Amniotic epithelial cell (primary cell): ENCODE measurements around the gene C1QL1.
"Not testable (repeated sequence)": the region's sequence is repeated elsewhere in the genome, so short reads cannot be mapped to it uniquely, and the experiment has no call there.

ENCODE experiments used
- DNase-seq: peaks from one replicate; pipeline ENCODE4 v3.0.0-alpha.2; 2010; ENCODE audit warnings: low read depth

The C1QL1 gene

DNA sequence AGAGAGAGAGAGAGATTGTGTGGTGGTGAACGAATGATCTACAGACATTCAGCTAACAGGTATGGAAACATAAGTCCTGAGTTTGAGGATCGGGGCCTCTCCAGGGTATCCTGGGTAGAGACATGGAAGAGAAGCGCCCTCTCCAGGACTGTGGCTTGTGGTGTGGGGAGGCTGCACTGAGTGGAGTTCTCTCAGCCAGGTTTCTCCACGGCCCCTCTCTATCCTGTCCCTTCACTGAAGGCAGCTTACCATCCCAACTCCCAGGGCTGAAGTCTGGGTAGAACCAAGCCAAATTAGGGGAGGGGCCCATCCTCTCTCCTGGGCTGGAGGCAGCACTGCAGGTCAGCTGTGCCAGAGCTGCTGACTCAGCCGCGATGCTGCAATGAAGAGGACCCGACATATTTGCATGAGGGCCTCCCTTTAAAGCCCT lies 6.2 kb downstream of the C1QL1 start:
- no peak for DNase-seq

DNA sequence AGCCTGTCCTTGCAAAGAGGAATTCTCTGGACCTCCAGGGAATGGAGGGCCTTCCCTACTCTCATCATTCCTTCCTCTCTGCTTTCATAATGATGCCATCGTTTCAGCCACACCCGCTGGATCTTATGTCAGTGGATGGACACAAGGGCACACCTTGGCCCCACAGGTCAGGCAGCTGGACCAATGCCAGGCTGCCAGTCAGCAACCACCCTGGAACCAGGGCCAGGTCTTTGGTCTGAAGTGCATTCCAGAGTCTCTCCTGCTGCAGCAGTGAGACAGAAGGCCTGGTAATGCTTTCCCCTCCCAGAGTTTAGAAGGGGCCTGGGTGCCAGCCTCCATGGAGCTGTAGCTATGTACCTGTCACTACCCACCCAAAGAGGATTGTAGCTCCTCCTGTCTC lies 7.4 kb downstream of the C1QL1 start:
- DNase-seq = no peak

DNA sequence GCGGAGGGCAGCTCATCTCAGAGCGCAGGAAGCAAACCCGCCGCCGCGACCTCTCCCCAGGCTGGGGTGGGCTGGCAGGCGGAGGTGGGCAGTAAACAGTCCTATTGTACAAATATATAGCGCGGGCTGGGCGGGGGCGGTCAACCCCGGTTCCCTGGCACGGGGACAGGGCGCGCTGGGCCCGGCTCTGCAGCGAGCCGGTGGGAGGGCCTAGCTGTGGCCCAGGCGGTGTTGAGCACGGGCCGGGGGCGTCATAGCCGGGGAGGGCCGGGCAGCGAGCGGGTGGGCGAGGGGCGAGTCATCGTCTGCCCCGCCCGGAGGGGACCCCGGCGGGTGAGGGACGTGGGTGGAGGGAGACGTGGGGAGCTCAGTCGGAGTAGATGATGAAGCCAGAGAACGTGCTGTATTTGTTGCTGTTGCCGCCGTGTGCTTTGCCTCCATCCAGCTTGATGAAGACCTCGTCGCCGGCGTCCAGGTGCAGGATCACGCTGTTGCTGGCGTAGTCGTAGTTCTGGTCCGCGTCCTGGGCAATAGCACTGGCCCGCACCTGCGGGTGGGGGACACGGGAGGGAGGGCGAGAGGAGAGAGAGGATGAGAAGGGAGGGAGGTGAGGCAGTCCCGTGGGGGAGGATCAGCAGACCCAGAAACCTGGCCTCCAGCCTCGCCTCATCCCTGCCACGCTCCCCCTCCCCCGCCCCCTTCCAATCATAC lies 8.1 kb downstream of the C1QL1 start:
- no peak for DNase-seq

DNA sequence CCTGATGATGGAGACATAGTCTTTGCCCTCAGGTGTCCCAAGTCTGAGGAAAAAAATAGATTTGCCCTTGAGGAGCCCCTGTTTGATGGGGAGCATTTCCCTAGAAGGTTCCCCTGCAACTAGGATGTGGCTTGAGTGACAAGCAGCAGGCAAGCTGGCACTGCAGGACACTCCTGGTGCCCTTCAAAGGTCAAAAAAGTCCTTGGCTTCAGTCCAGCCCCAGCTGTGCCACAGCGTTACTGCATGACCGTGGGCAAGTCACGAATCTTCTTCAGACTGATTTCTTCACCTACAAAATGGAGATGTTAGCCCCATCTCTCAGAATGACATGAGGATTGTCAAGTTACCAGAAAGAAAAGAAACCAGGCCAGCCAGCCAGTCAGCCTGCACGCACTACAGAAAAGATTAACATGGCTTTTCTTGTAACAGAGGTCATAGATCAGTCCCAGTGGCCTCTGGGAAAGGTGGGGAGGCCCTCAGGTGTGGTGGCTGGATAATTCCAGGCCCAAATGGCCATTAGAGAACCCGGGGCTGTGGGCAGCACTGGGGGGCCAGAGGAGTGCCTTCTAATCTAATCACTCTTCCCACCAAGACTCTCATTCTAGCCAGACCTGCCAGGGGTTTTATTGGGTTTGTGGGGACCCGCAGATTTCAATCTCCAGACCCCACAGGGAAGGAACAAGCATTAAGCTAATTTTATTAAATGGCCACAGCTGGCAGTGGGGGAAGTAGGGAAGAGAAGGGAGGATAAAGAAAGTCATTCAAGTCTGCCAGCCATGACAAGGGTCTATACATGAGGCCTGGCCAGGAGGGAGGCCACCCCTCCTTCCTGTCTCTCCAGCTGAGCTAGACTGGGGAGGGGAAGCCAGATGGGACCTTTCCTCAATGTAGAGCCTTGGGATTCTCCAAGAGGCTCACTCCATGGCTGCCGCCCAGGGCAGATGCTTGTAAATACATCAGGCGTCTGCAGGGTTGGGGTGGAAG lies 10.8 kb downstream of the C1QL1 start:
- DNase-seq = no peak

DNA sequence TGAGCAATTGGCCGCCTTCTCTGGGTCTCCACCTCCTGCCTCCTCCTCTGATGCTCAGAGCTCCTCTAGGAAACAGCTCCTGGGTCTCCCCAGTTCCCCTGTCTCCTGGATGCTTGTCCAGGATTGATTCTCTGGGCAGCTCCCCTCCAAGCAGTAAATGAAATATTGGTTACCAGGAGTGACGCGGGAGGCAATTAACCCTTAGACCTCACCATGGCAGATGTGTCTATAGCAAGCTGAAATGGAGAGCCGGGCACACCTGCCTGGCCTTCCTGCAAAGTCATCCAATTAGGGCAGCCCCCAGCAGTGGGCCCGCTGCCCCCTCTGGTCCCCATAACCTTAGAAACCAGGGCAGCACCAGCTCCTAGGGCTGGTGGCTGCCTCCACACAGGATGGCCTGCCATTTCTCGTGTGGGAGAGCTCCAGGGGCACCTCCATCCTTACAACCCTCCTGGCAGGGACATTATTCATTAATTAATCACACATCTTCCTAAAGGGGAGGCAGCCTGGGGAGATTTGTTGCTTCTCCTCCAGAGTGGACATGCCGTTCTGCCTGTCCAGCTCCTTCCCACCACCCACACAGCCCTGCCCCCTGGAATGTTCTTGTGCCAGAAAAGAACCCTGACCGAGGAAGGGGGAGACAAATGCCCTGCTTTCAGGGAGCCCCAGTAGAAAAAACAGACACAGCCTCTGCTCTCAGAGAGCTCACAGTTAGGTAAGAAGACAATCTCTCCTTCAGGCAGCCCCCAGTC lies 12.3 kb downstream of the C1QL1 start:
- DNase-seq = peak; percentile 91

DNA sequence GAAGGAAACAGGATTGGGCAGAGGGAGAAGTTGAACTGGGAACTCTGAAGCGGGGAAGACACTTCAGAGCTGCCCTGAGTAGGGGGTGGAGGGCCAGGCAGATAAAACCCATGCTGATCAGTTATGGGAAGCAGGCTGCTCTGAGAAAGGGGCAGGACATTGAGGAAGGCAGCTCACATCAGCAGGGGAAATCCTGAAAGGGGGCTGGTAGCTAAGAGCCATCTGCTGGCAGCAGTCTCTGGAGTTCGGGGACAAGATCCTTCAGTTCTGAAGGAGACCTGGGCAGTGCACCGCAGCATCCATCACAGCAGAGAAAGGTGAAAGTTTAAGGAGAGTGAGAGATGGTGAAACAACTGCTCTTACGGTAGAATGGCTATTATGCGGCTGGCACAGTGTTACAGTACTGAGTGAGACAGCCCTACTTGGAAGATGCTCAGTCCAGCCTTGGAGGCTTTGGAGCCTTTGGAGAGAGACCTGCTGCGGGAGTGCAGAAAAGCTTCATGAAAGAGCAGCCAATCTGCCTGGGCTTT lies 15.1 kb downstream of the C1QL1 start:
- DNase-seq = no peak

DNA sequence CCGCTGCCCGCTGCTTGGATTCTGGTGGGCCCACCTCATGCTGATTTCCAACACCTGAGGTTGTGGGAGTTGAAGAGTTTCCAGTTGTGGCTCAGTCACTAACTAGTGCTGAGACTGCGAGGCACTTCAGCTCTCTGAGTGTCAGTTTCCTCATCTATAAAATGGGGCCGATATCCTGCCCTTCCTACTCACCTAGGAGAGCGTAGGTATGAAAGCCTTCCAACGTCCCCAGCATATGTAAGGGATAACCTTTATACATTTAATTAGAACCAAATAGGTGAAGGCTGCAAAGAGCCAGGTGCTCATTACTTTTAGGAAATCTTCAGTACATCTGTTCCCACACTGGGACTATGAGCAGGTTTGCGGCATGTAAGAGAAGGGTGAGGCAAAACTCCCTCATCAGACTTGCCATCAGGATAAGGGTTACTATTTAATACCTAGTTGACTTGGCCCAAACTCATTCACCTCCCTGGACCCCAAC lies 19.7 kb downstream of the C1QL1 start:
- DNase-seq = no peak

DNA sequence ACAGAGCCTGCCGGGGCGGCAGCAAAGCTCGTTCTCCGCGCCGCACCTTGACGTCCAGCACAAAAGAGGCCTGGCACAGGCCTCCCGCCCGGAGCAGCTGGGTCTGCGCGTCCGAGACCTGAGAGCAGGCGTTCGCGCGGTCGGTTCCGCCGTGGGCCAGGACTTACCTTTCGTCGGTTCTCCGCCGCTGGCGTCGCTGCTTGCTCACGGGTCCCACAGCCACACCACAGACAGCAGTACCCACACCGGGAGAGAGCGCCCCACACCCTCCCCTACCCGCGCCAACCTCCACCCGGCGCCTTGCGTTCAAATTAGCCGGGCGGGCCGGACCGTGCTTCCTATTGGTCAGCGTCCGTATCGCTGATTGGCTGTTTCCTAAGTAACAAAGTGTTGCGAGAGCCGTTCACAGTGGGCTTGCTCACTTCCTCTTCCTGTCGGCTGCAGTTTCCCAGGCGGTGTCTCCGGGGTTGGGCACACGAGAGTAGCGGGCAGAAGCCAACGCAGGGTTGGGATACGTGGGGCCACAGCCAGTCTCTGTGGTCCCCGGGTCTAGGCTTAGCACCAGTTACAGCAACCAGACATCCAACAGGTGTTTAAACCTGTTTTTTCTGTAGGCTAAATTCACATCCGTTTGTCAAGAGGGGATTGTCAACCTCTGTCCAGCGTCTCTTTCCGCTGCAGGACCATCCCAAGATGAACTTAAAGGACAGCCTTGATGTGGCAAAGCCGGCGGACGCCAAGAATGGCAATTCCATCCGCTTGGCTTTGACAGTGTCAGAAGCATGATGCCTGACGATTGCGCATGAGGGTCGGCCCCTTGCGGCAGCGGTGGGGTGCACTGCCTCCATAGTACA lies 20.4 kb downstream of the C1QL1 start, which contains the start of gene KIF18B:
TSS of gene KIF18B (minus strand) at position 313 of the 854 bp plus-strand sequence. CDS start 11,429 bp downstream, outside the sequence.
- DNase-seq = peak; percentile 93

DNA sequence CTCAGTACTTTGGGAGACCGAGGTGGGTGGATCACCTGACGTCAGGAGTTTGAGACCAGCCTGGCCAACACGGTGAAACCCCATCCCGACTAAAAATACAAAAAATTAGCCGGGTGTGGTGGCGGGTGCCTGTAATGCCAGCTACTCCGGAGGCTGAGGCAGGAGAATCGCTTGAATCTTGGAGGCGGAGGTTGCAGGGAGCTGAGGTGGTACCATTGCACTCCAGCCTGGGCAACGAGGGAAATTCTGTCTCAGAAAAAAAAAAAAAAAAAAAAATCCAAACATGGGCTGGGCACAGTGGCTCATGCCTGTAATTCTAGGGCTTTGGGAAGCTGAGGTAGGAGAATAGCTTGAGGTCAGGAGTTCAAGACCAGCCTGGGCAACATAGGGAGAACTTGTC lies 22.5 kb downstream of the C1QL1 start:
- not testable (repeated sequence) for DNase-seq

DNA sequence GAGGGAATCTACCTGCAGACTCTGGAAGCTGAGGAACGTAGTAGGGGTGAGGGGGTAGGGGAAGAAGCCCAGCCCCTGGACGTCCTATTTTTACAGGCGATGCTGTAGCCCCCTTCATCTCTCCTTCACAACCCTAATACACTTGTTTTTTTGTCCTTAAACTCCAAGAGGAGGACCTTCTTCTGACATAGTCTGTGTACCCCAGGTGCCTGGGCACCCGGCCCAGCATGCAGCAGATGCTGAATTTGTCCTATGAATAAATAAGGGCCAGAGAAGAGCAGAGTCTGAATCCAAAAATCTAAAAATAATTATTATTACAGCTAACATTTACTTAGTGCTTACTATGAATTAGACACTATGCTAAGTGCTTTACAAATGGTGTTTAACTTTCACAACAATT lies 25.6 kb downstream of the C1QL1 start:
- DNase-seq = no peak

DNA sequence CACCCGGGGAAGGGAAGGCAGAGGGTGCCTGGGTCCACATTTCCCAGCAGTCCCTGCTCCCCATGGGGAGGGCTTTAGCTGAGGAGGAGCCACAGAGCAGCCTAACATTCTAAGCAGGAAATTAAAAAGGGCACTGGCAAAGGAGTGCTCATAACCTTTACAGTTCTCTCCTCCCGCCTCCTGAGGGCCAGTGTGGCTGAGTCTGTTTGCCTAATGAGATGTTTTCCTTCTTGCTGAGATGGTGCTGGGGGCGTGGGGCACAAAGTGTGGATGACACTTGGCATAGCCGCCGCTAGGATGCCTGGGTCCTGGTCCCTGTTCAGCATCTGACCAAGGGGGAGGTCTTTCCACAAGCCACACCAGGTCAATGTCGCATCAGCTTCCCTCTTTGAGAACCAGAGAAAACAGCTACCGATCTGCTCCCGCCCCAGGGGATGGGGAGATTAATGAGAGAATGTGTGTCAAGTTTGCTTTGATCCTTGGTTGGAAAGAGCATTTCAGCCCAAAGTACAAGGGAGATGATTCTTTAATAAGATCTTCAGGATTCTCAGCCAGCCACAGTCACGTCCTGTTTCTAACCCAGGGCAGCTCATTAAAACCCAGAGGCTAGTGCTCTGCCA lies 26.3 kb downstream of the C1QL1 start:
- DNase-seq = no peak

DNA sequence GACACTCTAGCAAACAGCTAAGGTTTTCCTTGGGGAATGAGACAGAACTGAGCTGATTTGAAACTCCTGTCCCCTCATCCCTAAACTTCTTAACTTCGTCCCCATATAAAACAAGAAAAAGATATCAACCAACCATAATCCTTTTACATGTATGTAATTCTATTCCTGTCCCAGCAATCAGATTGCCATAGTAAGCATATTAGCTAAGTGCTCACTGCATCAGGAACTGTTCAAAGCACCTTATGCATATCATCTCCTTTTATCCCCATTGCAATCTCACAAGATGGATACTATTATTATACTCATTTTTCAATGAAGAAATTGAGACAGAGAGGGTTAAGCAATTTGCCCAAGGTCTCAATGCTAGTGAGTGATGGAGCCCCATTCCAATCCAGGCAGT lies 27.3 kb downstream of the C1QL1 start:
- DNase-seq = peak; percentile 30

DNA sequence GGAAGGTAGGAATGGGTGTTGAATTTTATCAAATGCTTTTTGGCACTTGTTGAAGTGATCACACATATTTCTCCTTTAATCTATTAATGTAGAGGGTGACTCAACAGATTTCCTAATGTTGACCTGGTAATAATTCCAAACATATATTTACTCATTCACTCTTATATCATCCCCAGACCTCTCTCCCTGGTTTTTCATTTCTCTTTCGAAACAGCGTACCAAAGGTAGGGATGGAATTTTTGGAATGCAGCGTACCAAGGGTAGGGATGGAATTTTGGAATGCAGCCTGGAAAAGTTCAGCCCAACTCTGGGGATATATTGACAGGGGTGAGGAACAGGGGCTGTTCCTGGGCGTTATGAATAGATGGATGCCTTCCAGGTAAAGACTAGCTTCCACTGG lies 27.8 kb downstream of the C1QL1 start:
- peak; percentile 70 for DNase-seq

DNA sequence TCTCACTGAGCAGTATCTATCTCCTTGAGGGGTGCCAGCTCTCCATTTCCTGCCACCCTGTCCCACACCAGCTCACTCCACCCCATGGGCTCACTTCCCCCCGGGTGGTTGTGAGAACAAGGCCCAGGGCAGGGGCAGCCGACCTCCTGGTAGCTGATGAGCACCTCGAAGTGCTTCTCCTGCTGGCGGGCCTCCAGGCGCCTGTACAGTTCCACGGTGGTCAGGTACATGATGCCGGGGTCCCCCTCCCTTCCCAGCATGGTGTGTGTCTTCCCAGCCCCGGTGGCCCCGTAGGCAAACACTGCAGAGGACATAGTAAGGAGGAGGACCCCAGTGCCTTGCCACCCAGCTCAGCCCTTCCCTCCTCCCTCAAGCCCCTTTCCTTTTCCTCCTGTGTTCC lies 33.0 kb downstream of the C1QL1 start:
- no peak for DNase-seq

DNA sequence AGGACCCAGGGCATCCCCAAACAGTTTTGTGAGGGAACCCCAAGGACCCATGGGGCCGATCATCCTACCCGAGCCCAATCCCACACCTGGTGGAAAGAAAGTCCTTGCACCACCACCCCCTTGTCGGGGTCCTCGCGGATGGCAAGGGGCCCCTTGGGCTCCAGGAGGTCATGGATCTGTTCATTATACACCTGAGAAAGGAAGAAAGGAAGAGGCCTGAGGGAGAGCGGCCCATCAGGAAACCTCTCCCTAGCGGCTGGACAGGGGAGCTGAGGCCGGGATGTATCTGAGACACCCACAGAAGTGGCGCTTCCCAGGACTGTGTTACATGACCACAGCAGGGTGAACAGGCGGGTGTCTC lies 33.4 kb downstream of the C1QL1 start:
- no peak for DNase-seq

DNA sequence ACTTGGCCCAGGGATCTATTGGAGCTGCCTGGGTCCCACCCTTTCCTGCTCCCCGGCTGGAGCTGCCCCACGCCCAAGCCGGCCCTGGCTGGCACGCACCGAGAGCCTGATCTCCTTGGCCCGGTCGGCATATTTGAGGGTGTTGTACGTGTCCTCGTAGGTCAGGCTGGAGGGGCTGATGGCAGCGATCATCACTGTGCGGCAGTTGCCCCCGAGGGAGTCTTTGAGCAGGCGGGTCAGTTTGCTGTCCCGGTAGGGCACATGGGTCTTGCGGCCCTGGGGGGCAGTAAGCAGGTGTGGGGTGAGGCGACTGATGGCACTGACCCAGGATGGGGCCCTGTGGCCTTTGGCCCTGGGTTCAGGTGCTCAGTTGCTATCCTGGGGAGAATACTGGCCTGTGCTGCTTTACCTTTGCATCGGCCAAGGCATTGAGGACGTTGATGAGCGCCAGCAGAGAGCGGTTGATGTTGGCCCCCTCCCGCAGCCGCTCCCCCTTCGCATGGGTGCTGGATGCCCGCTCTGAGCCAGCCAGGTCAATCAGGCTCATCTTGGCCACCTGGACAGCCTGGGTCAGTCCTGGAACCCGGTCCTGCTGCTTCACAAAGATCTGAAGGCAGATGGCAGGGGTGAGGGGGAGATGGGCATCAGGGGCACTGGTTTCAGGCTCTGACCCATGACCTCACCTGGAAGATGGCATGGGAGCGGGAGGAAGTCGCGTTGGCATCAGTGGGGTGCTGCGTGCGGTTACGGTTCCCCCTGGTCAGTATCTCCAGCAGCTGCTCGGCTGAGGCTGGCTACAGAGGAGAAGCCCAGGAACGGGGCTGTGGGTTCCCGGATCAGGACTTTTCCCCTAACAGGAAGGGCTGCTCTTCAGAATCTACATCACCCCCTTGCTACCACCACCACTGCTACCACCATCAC lies 34.0 kb downstream of the C1QL1 start:
- no peak for DNase-seq

DNA sequence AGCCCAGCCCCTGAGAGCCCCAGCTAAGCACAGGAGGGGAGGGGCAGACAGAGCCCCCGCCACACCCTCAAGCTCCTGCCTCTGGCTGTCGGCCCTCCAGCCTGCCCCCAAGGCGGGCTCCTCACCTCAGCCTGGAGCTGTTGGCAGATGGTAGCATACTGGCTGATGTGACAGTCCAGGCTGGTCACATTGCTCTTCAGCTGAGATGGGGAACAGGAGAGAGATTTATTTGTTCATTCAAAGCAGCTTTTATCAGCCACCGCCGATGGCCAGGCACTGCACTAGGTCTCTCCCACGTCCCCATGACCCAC lies 35.4 kb downstream of the C1QL1 start:
- DNase-seq = no peak

DNA sequence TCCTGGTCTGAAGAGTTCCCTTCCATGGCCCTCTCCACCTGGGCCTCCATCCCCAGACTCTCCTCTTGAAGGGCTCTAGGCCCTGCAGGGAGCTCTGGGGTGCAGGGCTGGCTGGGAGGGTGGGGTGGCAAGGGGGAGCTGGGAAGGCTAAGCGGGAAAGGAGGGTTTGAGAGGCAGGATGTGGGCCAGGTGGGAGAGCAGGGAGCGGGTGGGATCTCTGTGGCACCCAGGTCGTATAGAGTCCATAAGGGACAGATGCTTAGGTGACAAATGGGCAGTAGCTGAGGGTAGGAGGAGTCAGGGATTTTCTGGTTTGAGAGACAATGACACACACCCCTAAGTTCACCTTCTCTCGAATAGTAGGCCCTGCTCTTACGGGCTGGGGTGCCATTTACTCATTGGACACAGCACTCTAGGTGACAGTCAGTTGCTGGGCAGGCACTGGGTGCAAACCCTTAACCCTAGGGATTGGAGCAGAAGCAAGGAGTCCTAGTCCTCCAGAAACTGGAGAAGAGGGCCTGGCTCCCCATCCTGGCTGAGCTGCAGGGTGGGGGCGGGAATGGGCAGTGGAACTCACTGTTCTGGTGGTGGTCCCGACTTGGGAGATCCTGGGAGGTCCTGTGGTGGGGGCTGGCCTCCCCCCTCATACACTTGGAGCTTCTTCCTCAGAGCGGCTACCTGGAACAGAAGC lies 35.9 kb downstream of the C1QL1 start:
- no peak for DNase-seq

DNA sequence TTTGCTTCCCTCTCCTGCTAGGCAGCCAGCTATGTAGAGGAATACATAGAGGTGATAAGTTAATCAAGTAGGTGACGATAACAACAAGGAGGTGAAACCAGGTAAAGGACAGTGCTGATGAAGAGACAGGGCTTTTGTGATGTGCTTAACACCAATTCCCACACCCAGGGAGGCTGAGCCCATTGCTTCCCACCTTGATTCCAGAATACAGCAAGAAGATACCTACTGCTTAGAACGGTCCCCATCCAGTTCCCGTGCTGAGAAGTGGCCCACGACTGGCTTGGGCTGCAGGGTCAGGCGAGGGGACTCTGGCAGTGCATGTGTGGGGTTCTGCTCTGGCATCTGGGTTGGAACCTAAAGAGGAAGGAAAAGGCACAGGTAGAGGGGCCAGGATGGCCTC lies 36.7 kb downstream of the C1QL1 start:
- DNase-seq = no peak
